HCT116 (cell line): Measurements from ENCODE around the gene ZNF248. TPM values are rescaled to one million over a fixed set of nuclear protein-coding genes. Genes with fewer than 3 reads are reported as not detected.

Experiments
- ATAC-seq: fragments of 200-7000 bp; cut with Tn5 transposase; 2 replicates; pipeline ENCODE4 v1.9.1; 2020; ENCODE audit warnings: mild to moderate bottlenecking, moderate library complexity
- BruUV-seq: library from RNA; stranded (reverse); fragments of 400-500 nt; replicated peaks from 2 replicates; lab custom pipeline; 2021; lab: Mats Ljungman, UMichigan
- CTCF ChIA-PET: fragments of 300-600 bp; sonication (Branson Sonifier 250); formaldehyde crosslinking; loops from one replicate; lab custom pipeline; 2021; ENCODE audit warnings: antibody characterized with exemption; lab: Charles Lee
- POLR2A ChIA-PET: fragments of 300-600, 350-600 bp; sonication (Branson Sonifier 250); formaldehyde crosslinking; loops from one replicate; lab custom pipeline; 2021; ENCODE audit warnings: antibody characterized with exemption; lab: Charles Lee
- RAD21 ChIA-PET, 2 experiments: fragments of 300-600 bp; sonication (Branson Sonifier 250); formaldehyde crosslinking; loops; one replicate each; lab custom pipeline; 2023; ENCODE audit warnings: low total read pairs in 2 of 2; ENCODE audit not compliant: uncharacterized antibody in 2 of 2, unreplicated experiment in 2 of 2, low non-redundant PET in 1 of 2; lab: Charles Lee
- DNase-seq: peaks from one replicate; pipeline ENCODE4 v3.0.0-alpha.2; 2010; ENCODE audit warnings: low read depth, low spot score
- H2AFZ ChIP-seq: fragments of 200-600 bp; shearing (Covaris generic), sonication (generic); 2 replicates; pipeline ENCODE4 v1.6.1; 2017; ENCODE audit warnings: low read depth, mixed run types, mixed read lengths, antibody characterized with exemption, low read length; ENCODE audit not compliant: poor library complexity, severe bottlenecking
- H3K27ac ChIP-seq: 2 replicates; pipeline ENCODE4 v1.5.1; 2012; ENCODE audit warnings: low read depth, low read length
- H3K27me3 ChIP-seq: fragments of 200-600 bp; sonication (generic); 2 replicates; pipeline ENCODE4 v1.6.1; 2016; ENCODE audit warnings: mixed run types, low read length, mixed read lengths; ENCODE audit not compliant: insufficient read depth
- H3K36me3 ChIP-seq, 2 experiments: fragments of 200-500 bp in 1 of 2; fragments of 200-600 bp in 1 of 2; sonication (Bioruptor generic) in 1 of 2; sonication (generic) in 1 of 2; 2 replicates each; pipeline versions ENCODE4 v1.5.1 to v1.6.1; 2014 to 2016; ENCODE audit warnings: low read length in 2 of 2, inconsistent platforms in 1 of 2, mixed read lengths in 1 of 2, mixed run types in 1 of 2; ENCODE audit not compliant: insufficient read depth in 2 of 2, control insufficient read depth in 1 of 2
- H3K4me1 ChIP-seq, 2 experiments: fragments of 200-600 bp in 1 of 2; sonication (generic) in 1 of 2; 2 replicates each; pipeline versions ENCODE4 v1.5.1 to v1.6.1; 2012 to 2017; ENCODE audit warnings: low read length in 2 of 2, inconsistent platforms in 1 of 2, mild to moderate bottlenecking in 1 of 2, mixed read lengths in 1 of 2, mixed run types in 1 of 2, moderate library complexity in 1 of 2; ENCODE audit not compliant: insufficient read depth in 2 of 2, control insufficient read depth in 1 of 2
- H3K4me2 ChIP-seq: fragments of 200-600 bp; sonication (generic); 2 replicates; pipeline ENCODE4 v1.6.1; 2017; ENCODE audit warnings: mixed run types, low read length, mixed read lengths
- H3K4me3 ChIP-seq, 2 experiments: fragments of 200-600 bp in 1 of 2; sonication (generic) in 1 of 2; replicated peaks in 1 of 2; 2 replicates each; pipeline ENCODE4 v1.5.1; 2011 to 2016; ENCODE audit warnings: low read length in 2 of 2, control low read depth in 1 of 2, low read depth in 1 of 2, mild to moderate bottlenecking in 1 of 2, mixed read lengths in 1 of 2, mixed run types in 1 of 2
- H3K79me2 ChIP-seq: fragments of 200-600 bp; sonication (generic); 2 replicates; pipeline ENCODE4 v1.6.1; 2017; ENCODE audit warnings: mild to moderate bottlenecking, mixed run types, low read length, moderate library complexity, mixed read lengths; ENCODE audit not compliant: insufficient read depth
- H3K9ac ChIP-seq: fragments of 200-600 bp; sonication (generic); 2 replicates; pipeline ENCODE4 v1.6.1; 2016; ENCODE audit warnings: low read length, mixed read lengths
- H3K9me2 ChIP-seq: fragments of 200-600 bp; sonication (generic), shearing (Covaris generic); 2 replicates; pipeline ENCODE4 v1.6.1; 2017; ENCODE audit warnings: mixed run types, mild to moderate bottlenecking, moderate library complexity; ENCODE audit not compliant: insufficient read depth
- H3K9me3 ChIP-seq, 2 experiments: fragments of 200-500 bp in 1 of 2; fragments of 200-600 bp in 1 of 2; sonication (Bioruptor generic) in 1 of 2; sonication (generic) in 1 of 2; 2 replicates each; pipeline ENCODE4 v1.6.1; 2014 to 2017; ENCODE audit warnings: low read length in 2 of 2, mixed read lengths in 2 of 2, inconsistent platforms in 1 of 2, low read depth in 1 of 2, mild to moderate bottlenecking in 1 of 2, mixed run types in 1 of 2, moderate library complexity in 1 of 2; ENCODE audit not compliant: control insufficient read depth in 1 of 2, insufficient read depth in 1 of 2
- H4K20me1 ChIP-seq: fragments of 200-600 bp; sonication (generic), shearing (Covaris generic); 2 replicates; pipeline ENCODE4 v1.6.1; 2017; ENCODE audit warnings: mixed run types, mild to moderate bottlenecking, moderate library complexity; ENCODE audit not compliant: insufficient read depth
- ATF3 ChIP-seq: IDR thresholded peaks from 2 replicates; pipeline ENCODE4 v1.6.1; 2012
- CBX3 ChIP-seq: IDR thresholded peaks from 2 replicates; pipeline ENCODE4 v1.6.1; 2012; ENCODE audit warnings: low read depth
- EZH2 ChIP-seq: fragments of 200-600 bp; sonication (generic); IDR thresholded peaks from 2 replicates; pipeline ENCODE4 v1.6.1; 2017; ENCODE audit warnings: antibody characterized with exemption, mixed run types
- EZH2phosphoT487 ChIP-seq: fragments of 200-600 bp; IDR thresholded peaks from 2 replicates; pipeline ENCODE4 v1.6.1; 2018; ENCODE audit warnings: antibody characterized with exemption, borderline replicate concordance
- FOSL1 ChIP-seq: IDR thresholded peaks from 2 replicates; pipeline ENCODE4 v1.6.1; 2012; ENCODE audit warnings: low read depth
- JUND ChIP-seq: IDR thresholded peaks from 2 replicates; pipeline ENCODE4 v1.6.1; 2012
- MAX ChIP-seq: IDR thresholded peaks from 2 replicates; pipeline ENCODE4 v1.6.1; 2012
- POLR2A ChIP-seq: IDR thresholded peaks from 2 replicates; pipeline ENCODE4 v1.7.0; 2011; ENCODE audit warnings: borderline replicate concordance; ENCODE audit not compliant: insufficient read depth, insufficient read length; ENCODE audit errors: extremely low read depth
- SP1 ChIP-seq: IDR thresholded peaks from 2 replicates; pipeline ENCODE4 v1.6.1; 2012; ENCODE audit warnings: low read depth
- TCF7L2 ChIP-seq: IDR thresholded peaks from 2 replicates; pipeline ENCODE4 v1.7.0; 2011; ENCODE audit warnings: borderline replicate concordance, inconsistent platforms; ENCODE audit not compliant: insufficient read depth, insufficient read length; ENCODE audit errors: extremely low read depth
- YY1 ChIP-seq: IDR thresholded peaks from 2 replicates; pipeline ENCODE4 v1.6.1; 2011; ENCODE audit warnings: low read length, low read depth, moderate library complexity, mild to moderate bottlenecking; ENCODE audit not compliant: insufficient replicate concordance; ENCODE audit errors: extremely low read depth
- ZBTB33 ChIP-seq: IDR thresholded peaks from 2 replicates; pipeline ENCODE4 v1.6.1; 2011; ENCODE audit warnings: mild to moderate bottlenecking, low read length, moderate library complexity; ENCODE audit not compliant: insufficient replicate concordance; ENCODE audit errors: extremely low read depth
- ZFX ChIP-seq: fragments of 450-650 bp; IDR thresholded peaks from 2 replicates; pipeline ENCODE4 v1.6.1; 2017
- ZNF274 ChIP-seq: fragments of 200-500 bp; sonication (Bioruptor generic); IDR thresholded peaks from 2 replicates; pipeline ENCODE4 v1.6.1; 2014; ENCODE audit warnings: mild to moderate bottlenecking, low read depth, low read length, inconsistent platforms
- intact Hi-C: fragments of 100-400 bp; cut with micrococcal nuclease; formaldehyde crosslinking; loops from 2 replicates; pipeline ENCODE4 v1.10.0; 2022
- total RNA-seq: library from RNA; stranded (reverse); gene quantifications from one replicate; pipeline ENCODE4 v1.2.1, GENCODE V29; 2021; ENCODE audit not compliant: unreplicated experiment

Gene ZNF248
- total RNA-seq, 1 experiment from 2014 or later = 6.2 TPM

DNA sequence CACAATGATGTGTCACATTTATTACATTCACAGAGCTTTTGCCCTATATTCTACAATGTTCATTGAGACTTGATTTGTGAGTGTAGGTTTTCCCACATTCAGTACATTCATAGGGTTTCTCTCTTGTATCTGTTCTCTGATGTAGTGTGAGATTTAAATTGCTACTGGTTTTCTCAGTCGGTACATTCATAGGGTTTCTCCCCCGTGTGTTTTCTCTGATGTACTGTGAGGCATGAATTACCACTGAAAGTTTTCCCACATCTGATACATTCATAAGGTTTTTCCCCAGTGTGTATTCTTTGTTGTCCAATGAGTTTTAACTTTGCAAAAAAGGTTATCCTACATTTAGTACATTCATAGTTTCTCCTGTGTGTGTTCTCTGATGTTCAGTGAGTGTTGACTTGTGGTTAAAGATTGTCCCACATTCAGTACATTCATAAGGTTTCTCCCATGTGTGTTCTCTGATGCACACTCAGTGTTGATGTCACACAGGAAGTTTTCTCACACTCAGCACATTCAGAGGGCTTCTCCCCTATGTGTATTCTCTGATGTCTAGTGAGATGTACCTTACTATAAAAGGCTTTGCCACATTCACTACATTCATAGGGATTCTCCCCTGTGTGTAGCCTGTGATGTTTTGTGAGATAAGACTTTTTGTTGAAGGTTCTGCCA lies 63.0 kb downstream of the ZNF248 start:
- no peak overlapping the region for H3K4me3 ChIP-seq
- H3K9me3 ChIP-seq = no peaks in the 10 kb centered on the region; a peak in 2 of 4 replicates
- H3K27me3 ChIP-seq = no peaks in the 10 kb centered on the region
- DNase-seq = no peak
- no peaks in the 10 kb centered on the region for H3K79me2 ChIP-seq
- CTCF ChIA-PET = no interaction called here
- H3K9me2 ChIP-seq = no peaks in the 10 kb centered on the region
- intact Hi-C loops = no loop called here
- H3K27ac ChIP-seq = no peak overlapping the region
- H3K4me2 ChIP-seq = no peak overlapping the region
- TF ChIP-seq ZNF274 (no peak), JUND (no peak), ZBTB33 (no peak), POLR2A (no peak), FOSL1 (no peak), CBX3 (no peak), MAX (no peak), SP1 (no peak), YY1 (no peak), TCF7L2 (no peak), ATF3 (no peak), ZFX (no peak), EZH2 (no peak), EZH2phosphoT487 (no peak)
- RAD21 ChIA-PET = no interaction called here
- H4K20me1 ChIP-seq = no peaks in the 10 kb centered on the region
- H2AFZ ChIP-seq = no peak overlapping the region
- no peak overlapping the region for H3K9ac ChIP-seq
- no peaks in the 10 kb centered on the region for H3K36me3 ChIP-seq
- POLR2A ChIA-PET = no interaction called here
- no peaks in the 10 kb centered on the region for H3K4me1 ChIP-seq
- no peak for ATAC-seq
- BruUV-seq = no TSS peak
